Omental fat pad (tissue), 4 donors: ENCODE results near the gene SPATA45. TPM values are rescaled to one million over a fixed set of nuclear protein-coding genes. Genes with fewer than 3 reads are reported as not detected.

ENCODE experiments used
- ATAC-seq: fragments of 150-250 bp; one replicate; pipeline ENCODE4 v1.9.1; 2016; ENCODE audit warnings: mild to moderate bottlenecking, moderate library complexity; ENCODE audit not compliant: low FRiP score
- DNase-seq: peaks from one replicate; pipeline ENCODE4 v3.0.0-alpha.2; 2019; ENCODE audit warnings: low spot score
- small RNA-seq: library from RNA; depleted of rRNA; stranded (forward); fragments of <200 nt; gene quantifications from one replicate; pipeline ENCODE3, GENCODE V24; 2016
- total RNA-seq, 4 donors: library from RNA; depleted of rRNA; stranded (reverse); fragments of >200 nt; gene quantifications; one replicate each; pipeline ENCODE4 v1.1.0, GENCODE V29; 2016
- TF ChIP-seq, protein P1 (sequence below), 3 donors: fragments of 450-650 bp; IDR thresholded peaks; one replicate each; pipeline ENCODE4 v1.5.1; 2016 to 2017; ENCODE audit warnings: antibody characterized with exemption in 3 of 3, mild to moderate bottlenecking in 3 of 3, moderate library complexity in 2 of 3

The SPATA45 gene
- total RNA-seq, 4 donors from 2014 or later: not detected

DNA sequence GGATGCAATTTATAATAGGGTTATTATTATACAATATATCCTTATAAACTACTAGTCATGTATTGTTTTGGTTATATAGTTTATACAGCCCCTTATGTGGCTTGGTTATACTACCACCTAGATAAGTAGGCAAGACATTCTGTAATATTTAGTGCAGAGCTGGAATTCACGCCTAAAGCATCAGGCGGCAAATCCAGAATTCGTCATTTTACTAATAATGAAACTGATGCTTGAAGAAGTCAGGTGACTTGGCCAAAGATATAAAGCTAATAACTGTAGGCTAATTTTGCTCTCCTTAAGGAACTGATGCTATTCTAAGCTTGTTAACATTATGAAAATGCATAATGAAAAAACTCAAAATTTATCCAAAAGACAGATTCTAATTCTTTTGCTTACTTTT lies 66.7 kb downstream of the SPATA45 start:
- TF ChIP-seq, protein P1, sequence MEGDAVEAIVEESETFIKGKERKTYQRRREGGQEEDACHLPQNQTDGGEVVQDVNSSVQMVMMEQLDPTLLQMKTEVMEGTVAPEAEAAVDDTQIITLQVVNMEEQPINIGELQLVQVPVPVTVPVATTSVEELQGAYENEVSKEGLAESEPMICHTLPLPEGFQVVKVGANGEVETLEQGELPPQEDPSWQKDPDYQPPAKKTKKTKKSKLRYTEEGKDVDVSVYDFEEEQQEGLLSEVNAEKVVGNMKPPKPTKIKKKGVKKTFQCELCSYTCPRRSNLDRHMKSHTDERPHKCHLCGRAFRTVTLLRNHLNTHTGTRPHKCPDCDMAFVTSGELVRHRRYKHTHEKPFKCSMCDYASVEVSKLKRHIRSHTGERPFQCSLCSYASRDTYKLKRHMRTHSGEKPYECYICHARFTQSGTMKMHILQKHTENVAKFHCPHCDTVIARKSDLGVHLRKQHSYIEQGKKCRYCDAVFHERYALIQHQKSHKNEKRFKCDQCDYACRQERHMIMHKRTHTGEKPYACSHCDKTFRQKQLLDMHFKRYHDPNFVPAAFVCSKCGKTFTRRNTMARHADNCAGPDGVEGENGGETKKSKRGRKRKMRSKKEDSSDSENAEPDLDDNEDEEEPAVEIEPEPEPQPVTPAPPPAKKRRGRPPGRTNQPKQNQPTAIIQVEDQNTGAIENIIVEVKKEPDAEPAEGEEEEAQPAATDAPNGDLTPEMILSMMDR (IDR thresholded peaks at IDR 0.05): no peak
- ATAC-seq (no peak), DNase-seq (no peak)

Small RNAs within 50 kb of the gene (small RNA-seq; reads per million reads assigned to genes)
- not detected for gene AC104333.1
- not detected for gene AC104333.2

Other genes with a start within 250 kb of the SPATA45 start
- 100 to 1,000 TPM in 1 of 4 donors, 10 to 100 TPM in 3; 41.5 to 229 (median 77.5) TPM for gene ATF3, start 238.9 kb downstream of the SPATA45 start, total RNA-seq
- 10 to 100 TPM in 1 of 4 donors, 1 to 10 TPM in 3; 4.1 to 48.9 (median 4.8) TPM for gene BATF3, start 147.8 kb downstream of the SPATA45 start, total RNA-seq
- gene NSL1, start 55.9 kb downstream of the SPATA45 start, total RNA-seq: 10 to 100 TPM; 17.8 to 32.2 (median 27.3) TPM
- 10 to 100 TPM; 10.1 to 15.9 (median 13.3) TPM for gene TATDN3, start 55.8 kb downstream of the SPATA45 start, total RNA-seq
- gene FLVCR1, start 10.6 kb upstream of the SPATA45 start, total RNA-seq: 1 to 10 TPM; 3.2 to 7.2 (median 4.9) TPM
- 1 to 10 TPM in 3 of 4 donors, under 1 TPM in 1; 0.31 to 7.6 (median 1.2) TPM for gene VASH2, start 102.9 kb upstream of the SPATA45 start, total RNA-seq
- gene ANGEL2, start 168.2 kb upstream of the SPATA45 start, total RNA-seq: 10 to 100 TPM; 28.7 to 63.4 (median 41.1) TPM
- gene RPS6KC1, start 203.6 kb upstream of the SPATA45 start, total RNA-seq: 10 to 100 TPM; 16.1 to 22.6 (median 21.4) TPM